HFF-Myc (cell line): ENCODE results near the gene IDUA.
"Not testable (repeated sequence)": the region's sequence is repeated elsewhere in the genome, so short reads cannot be mapped to it uniquely, and the experiment has no call there.

Source experiments
- DNase-seq: peaks from one replicate; pipeline ENCODE4 v3.0.0-alpha.2; 2011; ENCODE audit warnings: low read depth; ENCODE audit errors: extremely low read depth
- H3K4me3 ChIP-seq: replicated peaks from 2 replicates; pipeline ENCODE4 v1.5.1; 2011; ENCODE audit warnings: low read depth, mild to moderate bottlenecking, control low read depth, low read length
- CTCF ChIP-seq: IDR thresholded peaks from 2 replicates; pipeline ENCODE4 v1.5.1; 2012; ENCODE audit warnings: mild to moderate bottlenecking, low read depth, low read length, control low read depth; ENCODE audit errors: missing control alignments

The IDUA gene

GRCh38 chr4:997375-998071 lies 10.7 kb downstream of the IDUA start:
- DNase-seq: no peak
- TF ChIP-seq CTCF: no peak
- no peak overlapping the region for H3K4me3 ChIP-seq

GRCh38 chr4:998096-998691 lies 11.3 kb downstream of the IDUA start:
- H3K4me3 ChIP-seq: no peak overlapping the region
- TF ChIP-seq CTCF: no peak

GRCh38 chr4:999240-999863 lies 12.5 kb downstream of the IDUA start:
- H3K4me3 ChIP-seq, DNase-seq: not testable (repeated sequence)

More at GRCh38 chr4:998096-998691, 11.3 kb downstream of the IDUA start:
- DNase-seq: no peak

- H3K4me3 ChIP-seq: no peak overlapping the region
- no peak for TF ChIP-seq CTCF
- DNase-seq: no peak
Observed at GRCh38 chr4:999882-1000425, 13.1 kb downstream of the IDUA start.

- TF ChIP-seq CTCF: no peak
- DNase-seq: no peak
- no peak overlapping the region for H3K4me3 ChIP-seq
Observed at GRCh38 chr4:1000686-1001260, 13.9 kb downstream of the IDUA start.

GRCh38 chr4:1001561-1002130 lies 14.8 kb downstream of the IDUA start:
- no peak for TF ChIP-seq CTCF
- no peak for DNase-seq
- H3K4me3 ChIP-seq: no peak overlapping the region
